HG03439 (cell line): ENCODE measurements around the gene GALNT10.

ENCODE experiments used
- ATAC-seq: cut with Tn5 transposase; IDR thresholded peaks from one replicate; pipeline ENCODE4 v1.9.1; 2021; ENCODE audit warnings: mild to moderate bottlenecking, moderate library complexity; ENCODE audit not compliant: unreplicated experiment

GALNT10 gene

DNA sequence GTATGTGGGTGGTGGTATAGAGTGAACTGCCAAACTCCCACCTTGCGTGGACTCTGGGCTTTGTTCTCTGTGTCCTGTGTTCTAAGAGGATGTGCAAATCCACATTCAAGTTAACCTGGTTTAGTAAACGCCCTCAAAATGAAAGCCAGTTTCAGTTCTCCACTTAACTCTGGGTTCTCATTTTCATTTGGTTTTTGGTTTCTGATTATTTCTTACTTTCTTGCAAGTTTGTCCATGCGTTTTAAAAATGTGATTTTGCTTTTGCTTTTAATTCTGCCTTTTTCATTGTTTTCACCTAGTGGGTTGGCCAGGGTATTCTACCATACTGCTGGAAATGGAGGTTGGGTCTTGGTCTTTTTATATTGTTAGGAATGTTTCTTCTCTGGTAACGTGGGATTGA, 38.2 kb downstream of the GALNT10 start:
- peak; percentile 92 for ATAC-seq

DNA sequence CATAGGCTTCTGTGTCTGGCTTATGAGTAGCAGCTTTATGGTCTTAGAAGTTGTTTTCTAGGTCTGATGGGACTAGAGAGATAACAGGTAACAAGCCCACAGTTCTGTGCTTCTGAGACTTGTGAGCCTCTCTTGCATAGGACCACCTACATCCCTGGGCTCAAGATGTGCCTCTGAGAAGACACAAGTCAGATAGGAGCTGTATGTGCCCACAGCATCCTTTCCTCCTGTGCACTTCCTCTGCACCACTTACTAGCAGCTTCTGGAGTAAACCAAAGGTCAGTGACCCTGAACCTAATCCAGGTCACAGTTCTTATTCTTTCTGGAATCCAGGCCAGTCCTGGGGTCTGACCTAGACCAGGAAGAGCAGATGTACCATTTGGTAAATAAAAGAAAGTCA, 40.0 kb downstream of the GALNT10 start:
- no peak for ATAC-seq

DNA sequence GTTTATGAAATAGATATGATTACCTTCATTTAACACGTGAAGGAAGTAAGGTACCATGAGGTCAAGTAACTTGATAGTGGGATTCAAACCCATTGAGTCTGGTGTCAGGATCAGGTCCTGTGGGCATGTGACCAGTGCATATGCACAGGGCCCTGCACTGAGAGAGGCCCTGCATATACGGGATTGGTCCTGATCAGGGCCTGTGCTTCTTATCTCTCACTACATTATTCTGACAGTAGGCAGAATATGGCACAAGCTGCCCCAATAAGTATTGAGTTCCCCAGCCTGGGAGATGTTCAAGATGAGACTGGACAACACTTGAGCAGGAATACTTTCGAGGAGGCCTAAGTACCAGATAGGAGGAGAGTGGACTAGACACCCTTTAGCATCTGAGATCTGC, 44.0 kb downstream of the GALNT10 start:
- ATAC-seq: no peak

DNA sequence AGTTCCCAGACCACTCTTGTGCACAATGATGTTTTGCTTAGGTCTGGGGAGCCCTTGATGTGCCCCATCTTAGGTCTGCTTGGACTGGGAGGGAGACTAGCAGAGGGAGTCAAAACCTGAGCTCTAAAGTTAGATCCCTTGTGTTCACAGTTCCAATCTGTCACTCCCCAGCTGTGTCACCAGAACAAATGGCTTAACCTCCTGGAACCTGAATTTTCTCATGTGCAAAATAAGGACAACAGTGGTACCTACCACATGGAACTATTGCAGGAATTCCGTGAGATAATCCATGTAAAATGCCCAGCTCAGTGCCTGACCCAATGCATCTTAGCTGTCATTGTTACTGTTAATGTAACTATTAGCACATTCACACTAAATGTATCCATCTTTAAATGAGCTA, 45.5 kb downstream of the GALNT10 start:
- no peak for ATAC-seq

DNA sequence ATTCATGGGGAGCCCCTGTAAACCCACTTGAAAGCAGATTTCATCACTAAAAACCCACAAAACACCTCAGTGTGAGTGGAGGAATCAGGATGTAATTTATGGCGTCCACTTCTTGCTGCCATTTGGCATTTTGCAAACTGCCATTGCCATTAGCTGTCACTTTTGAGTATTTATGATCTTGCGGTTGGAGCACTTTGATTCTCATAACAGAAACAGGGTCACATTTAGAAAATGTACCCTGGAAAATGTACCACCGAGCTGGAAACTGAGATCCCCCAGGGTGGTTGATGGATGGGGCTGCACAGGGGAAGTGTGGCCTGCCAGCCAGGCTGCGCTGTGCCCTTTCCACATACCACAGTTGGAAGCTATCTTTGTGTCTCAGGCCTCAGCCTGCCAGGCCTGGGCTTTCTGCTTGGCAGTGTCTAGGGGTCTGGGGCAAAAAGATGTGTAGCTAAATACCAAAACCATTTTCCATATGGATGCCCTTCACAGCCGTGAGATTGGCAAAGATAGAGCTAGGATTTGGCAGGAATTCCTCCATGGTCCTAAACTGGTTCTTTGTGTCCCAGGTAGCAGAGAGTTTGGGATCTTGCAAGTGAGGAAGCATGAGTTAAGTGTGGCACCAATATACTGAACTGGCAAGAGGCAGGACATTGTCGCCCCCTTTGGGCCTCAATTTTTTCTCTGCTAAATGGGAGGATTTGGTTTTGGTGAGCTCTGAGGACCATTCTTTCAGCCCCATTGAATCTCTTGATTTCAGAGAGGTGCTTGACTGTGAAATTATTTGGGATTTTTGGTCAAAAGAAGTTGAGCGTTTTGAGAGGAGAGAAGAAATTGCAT, 46.2 kb downstream of the GALNT10 start:
- no peak for ATAC-seq

DNA sequence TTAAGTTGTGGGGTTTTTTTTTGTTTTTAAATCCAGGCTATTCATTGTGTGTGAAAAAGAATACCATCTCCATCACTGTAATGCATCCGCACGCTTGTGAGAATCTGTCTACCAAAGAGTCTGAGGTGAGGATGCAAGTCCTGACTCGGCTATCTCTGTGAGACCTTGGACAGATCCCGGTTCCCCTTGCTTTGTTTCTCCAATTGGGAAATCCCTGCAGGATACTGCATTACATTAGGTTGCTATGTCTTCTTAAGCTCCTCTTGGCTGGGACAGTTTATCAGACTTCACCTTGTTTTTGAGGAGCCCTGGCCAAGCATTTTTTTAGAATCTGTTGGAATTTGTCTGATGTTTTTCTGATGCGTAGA, 46.8 kb downstream of the GALNT10 start:
- ATAC-seq: no peak

DNA sequence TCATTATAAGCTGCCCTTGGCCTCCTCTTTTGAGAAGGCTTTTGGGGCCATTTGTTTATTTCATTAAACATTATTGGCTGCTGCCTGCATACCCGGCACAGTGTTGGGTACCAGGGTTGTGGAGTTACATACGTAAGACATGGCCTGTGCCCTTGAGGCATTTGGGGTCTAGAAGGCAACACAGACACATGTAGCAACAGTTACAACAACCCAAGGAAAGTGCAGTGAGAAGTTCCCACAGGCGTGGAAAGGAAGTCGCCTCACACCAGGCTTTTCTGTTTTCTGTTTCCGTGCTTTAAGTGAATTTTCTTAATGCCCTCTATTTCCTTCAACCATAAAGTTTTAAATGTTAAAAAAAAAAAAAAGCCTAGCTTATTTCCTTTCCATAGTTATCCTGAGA, 47.4 kb downstream of the GALNT10 start:
- no peak for ATAC-seq

DNA sequence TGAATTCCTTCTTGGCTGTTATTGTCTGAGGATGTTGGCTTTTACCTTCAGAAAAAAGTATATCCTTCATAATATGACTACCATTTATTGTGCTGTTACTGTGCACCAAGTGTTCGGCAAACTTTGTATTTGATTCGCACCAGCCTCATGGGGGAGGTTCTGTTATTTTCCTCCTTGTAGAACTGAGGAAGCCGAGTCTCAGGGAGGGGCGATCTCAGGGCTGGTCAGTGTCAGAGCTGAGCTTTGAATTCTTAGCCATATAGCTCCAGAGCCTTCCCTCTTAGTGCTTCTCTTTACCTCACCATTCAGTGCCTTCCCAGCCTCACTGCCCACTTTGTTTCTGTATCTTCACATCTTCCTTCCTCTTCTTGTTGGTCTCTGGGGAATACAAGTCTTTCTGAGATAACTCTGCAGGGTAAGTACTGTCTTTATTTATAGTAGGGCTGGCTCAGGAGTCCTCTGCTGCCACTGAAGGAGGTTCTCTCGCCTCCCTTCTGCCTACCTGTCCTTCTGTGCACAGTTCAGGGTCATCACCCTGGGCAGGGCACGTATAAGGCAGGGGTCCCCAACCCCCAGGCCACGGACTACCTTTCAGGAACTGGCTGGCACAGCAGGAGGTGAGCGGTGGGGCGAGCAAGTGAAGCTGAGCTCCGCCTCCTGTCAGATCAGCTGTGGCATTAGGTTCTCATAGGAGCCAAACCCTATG, 48.4 kb downstream of the GALNT10 start:
- peak; percentile 55 for ATAC-seq

DNA sequence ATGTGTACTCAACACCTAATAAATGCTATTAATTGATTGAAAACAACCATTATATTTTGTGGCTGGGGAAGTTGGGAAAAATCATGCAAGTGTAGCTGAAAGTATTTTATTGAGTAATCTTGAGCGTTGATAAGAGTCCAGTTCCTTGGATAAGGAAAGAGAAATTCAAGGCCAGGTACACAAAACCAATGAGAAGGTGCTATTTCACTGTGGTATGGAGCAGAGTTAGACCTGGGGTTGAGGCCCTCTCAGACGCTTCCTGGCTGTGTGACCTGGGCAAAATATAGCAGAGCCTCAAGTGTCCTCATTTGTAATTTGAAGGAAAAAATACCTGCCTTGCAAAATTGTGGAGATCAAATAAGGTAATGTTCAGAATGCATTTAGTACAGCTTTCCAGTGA, 50.1 kb downstream of the GALNT10 start:
- no peak for ATAC-seq

DNA sequence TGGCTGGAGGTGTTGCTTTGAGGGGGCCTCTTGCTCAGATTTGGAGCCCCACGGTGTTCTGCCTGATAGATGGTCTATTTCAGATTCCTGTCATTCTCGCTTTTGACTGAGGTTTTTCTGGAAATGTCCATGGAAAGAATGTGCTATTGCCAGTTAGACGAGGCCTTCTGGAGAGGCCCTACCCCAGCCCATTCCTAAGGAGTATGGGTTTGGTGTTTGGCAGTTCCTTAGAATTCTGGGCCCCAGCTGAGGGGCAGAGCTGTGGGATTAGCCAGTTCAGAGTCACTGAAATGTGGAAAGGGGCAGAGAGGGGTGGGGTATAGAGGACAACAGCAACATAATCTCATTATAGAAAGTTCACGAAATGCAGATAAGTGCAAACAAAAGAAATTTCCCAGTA, 50.5 kb downstream of the GALNT10 start:
- no peak for ATAC-seq

DNA sequence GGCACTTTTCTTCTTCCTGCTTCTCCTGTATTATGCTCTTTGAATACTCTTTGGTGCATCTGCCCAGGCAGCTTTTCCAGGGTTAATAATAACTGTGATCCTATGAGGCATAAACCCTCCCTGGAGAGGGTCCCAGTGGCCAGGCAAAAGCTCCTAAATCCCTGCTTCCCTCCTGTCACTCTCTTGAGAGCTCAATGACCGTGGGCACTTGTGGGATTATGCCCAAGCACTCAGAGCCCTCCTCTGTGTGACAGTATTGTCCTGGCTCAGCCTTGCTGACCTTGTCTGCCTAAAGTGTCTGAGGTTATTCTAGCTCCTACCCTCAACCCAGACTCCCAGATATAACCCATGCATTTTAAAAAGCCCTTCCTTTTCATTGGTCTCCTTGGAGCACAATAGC, 51.9 kb downstream of the GALNT10 start:
- ATAC-seq: no peak

DNA sequence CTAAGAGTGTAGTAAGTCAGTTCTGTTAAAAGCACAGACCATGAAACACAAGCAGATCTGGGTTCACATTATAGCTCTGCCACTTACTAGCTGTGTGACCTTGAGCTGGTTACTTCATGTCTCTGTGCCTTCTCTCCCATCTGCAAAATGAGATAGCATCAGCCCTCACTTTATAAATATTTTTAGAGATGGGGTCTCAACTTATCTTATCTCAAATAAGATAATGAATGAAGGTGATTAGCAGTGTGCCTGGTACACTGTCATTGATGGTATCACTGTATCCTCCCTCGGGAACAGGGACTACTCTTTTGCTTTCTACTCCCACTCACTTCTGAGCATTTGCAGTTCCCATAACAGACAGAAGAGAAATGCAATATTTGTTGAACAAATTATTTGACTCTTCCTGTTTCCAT, 52.4 kb downstream of the GALNT10 start:
- peak; percentile 70 for ATAC-seq

DNA sequence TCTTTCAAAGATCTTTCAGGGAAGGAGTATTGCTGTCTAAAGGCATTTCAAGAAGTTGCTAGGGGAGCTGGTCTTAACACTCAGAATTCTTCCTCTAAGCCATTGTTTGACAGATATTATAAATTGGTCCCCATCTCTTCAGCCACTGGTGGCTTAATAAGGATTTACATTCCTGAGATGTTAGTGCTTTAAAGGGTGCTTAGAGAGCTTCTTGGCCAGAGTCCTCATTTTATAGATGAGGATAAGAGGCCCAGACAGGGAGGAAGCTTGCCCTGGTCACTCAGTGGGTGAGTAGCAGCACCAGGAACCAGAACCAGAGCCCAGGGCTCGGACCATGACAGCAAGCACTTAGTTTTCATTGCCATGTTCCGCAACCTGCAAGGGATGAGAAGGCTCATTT, 53.2 kb downstream of the GALNT10 start:
- no peak for ATAC-seq

DNA sequence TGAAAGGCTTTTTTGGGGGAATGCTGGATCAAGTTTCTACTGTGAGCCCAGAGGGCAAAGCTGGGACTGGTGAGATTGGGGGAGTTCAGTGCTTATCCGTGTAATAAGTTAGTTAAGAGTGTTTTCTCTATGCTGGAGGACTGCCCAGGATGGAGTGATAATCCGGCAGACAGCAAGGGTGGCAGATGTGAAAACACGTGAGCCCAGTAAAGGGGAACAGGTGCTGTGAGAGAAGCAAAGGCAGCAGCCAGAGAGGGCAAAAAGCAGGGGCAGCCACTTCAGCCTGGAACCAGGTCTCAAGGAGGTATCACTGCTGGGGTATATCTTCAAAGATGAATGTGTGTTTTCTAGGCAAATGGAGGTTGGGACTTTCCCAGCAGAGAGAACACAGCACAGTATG, 53.9 kb downstream of the GALNT10 start:
- ATAC-seq: no peak

DNA sequence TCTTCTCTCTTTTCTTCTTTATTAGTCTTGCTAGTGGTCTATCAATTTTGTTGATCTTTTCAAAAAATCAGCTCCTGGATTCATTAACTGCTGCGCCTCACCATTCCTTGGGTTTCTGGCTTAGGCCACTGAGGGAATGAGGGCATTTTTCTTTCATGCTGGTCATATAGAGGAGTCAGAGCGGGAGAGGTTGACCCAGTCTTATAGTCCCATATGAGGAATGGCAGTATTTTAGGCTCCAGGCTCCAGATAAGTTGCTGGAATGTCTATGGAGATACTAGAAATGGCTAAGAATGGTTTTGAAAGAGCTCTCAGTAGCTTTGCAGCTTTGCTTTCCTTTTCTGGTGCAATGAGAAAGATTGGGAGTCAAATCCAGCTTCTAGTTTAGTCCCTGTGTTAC, 58.2 kb downstream of the GALNT10 start:
- no peak for ATAC-seq

DNA sequence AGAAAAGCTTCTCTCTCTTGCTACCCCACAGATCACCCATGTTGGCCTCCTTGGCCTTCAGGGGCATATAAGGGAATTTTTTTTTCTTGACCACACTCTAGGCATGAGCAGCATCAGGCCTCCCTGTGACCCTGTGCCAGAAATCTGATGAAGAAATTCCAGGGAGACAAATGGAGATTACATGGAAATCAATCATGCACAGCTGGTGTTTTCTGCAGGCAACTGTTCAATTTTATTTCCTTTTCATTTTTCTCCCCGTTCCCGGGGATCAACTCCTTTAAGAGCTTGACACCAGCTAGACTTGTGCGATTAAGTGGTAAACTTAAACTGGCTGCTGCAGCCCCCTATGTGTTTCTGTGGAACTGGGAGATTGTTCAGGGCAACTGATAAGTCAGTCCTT, 59.3 kb downstream of the GALNT10 start:
- no peak for ATAC-seq

DNA sequence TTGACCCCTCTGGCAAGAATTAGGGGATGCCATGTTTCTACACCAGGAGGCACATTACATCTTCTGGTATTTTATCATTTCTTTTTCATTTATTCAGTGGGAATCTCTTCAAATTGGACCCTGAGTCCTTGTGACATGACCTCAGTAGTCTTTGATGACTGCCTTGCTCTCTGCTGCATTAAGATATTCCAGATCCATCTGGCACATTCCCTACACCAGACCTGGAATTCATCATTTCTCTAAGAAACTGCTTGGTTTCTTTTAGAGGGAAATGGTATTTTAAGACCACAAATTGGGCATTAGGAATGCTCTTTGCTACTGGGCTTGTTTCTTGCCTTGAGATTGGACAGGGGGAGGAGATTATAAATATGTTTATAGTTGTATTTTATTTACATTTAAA, 61.0 kb downstream of the GALNT10 start:
- ATAC-seq: no peak

DNA sequence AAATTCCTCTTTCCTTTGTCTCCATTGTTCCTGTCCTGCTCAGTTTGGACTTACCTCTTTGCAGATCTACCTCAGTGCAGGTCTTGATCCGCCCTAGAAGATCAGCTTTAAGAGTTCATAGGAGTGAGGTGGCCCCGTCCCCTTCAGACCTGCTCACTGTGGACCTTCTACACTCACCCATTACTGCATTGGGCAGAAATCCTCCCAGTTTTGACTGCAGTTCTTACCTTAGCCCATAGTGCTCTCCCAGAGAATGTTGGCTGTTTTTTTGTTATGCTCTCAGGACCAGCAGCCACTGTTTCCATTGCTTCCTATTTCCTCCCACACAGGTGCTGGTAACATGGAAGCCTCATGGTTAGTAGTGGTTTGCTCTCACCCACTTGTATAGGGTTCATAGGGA, 63.3 kb downstream of the GALNT10 start:
- ATAC-seq: no peak

DNA sequence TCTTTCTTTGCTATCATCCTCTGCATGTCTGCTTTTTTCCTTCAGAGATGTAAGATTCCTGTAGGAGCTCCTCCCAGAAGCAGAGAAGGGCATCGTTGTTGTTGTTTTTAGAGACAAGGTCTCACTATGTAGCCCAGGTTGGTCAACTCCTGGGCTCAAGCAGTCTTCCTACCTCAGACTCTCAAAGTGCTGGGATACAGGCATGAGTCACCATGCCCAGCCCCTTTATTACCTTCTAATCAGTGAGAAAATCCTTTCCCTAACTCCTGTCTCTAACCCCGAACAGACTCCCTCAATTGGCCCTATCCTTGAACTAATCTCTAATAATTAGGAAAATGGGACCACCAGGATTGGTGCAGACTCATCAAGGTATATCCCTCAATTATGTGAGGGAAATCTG, 64.4 kb downstream of the GALNT10 start:
- ATAC-seq: no peak

DNA sequence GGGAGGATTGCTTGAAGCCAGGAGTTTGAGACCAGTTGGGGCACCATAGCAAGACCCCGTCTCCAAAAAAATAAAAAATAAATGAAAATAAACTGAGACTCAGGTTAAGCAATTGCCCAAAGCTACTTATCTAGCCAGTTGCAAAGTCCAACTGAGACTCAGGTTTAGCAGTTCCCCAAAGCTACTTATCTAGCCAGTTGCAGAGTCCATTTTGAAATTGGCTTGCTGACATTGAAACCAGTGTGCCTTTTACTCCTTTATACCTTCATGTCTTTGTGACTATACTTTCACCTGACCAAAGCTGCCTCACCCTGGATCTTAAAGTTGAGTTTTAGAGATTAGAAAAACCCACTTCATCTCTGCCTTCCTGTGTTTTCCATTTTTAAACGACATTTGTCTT, 66.5 kb downstream of the GALNT10 start:
- ATAC-seq: no peak

DNA sequence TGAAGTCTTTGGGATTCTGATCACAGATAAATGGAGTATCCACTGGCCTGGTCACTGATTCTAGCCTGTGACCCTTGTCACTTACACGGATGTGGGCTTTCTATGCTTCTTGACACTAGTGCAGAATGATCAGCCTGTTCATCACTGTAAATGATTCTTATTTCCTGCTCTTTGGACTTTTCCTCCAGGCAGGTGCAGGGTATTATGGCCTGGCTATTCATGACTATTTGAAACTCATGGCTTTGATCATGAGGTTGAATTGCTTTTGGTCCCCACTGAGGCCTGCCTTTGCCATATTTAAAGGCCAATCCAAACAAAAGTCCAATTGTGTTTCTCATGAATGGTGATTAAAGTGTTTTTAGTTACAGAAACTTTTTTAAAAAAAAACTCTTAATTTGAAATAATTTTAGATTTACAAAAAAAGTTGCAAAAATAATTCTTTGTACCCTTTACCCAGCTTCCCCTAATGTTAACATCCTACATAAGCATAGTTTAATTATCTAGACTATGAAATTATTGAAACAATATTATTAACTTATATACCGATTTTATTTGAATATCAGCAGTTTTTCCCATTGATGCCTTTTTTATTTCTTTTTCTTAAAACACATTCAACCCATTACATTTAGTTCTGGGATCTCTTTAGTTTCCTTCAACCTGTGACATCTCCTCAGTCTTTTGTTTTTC, 68.1 kb downstream of the GALNT10 start:
- ATAC-seq: no peak
